HG03196 (cell line): ENCODE results near the gene C14orf119.

Experiments used
- ATAC-seq: cut with Tn5 transposase; IDR thresholded peaks from one replicate; pipeline ENCODE4 v1.9.1; 2021; ENCODE audit not compliant: unreplicated experiment

The C14orf119 gene

GRCh38 chr14:23146351-23146910 is 51.1 kb downstream of the C14orf119 start:
- ATAC-seq = no peak

- ATAC-seq = no peak
Observed at GRCh38 chr14:23146980-23147379, 51.7 kb downstream of the C14orf119 start.

GRCh38 chr14:23147676-23148075 is 52.4 kb downstream of the C14orf119 start:
- no peak for ATAC-seq

DNA sequence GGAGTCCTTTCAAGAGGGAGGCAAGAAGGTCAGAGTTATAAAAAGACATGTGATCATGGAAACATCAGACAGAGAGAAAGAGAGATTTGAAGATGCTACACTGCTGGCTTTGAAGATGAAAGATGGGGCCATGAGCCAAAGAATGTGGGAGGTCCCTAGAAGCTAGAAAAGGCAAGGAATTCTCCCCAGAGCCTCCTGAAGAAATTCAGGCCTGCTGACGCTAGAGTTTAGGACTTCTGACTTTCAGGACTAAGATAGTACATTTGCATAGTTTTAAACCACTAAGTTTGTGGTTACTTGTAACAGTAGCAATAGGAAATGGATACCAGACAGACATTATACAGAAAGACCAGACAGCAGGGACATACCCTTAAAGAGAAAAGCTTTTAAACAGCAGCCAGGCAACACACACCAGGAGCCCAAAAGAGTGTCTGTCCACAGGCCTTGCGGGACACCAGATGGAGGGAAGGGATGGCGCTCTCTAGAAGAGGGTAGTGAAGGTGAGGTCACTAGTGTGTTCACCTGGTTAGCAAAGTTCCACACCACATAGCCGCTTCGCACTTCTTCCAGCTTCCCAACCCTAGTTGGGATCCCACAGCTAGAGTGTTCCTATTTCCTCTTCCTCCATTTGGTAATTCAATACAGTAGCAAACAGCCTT is 53.4 kb downstream of the C14orf119 start:
- ATAC-seq = no peak

DNA sequence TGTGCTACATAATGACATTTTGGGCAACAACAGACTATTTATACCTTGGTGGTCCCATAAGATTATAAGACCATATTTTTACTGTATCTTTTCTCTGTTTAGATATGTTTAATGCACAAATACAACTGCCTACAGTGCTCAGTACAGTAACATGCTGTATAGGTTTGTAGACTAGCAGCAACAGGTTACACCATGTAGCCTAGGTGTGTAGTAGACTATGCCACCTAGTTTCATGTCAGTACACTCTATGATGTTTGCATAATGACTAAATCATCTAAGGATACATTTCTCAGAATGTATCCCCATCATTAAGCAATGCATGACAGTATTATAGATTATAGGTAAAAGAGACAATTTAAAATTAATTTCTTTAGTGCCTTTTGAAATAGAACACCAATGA is 54.4 kb downstream of the C14orf119 start:
- no peak for ATAC-seq
